ENCODE results near the gene FAM168A.

FAM168A gene

GRCh38 chr11:73367482-73368024 is 230.4 kb downstream of the FAM168A start:
- no peak for DNase-seq (ENCODE audit: low read depth)

- no peak for DNase-seq (ENCODE audit: low read depth)
Measured at GRCh38 chr11:73366953-73367352, 231.0 kb downstream of the FAM168A start.

GRCh38 chr11:73366265-73366610 is 231.7 kb downstream of the FAM168A start:
- no peak for DNase-seq (ENCODE audit: low read depth)

- DNase-seq (ENCODE audit: low read depth) = no peak
Measured at GRCh38 chr11:73365352-73366264, 232.3 kb downstream of the FAM168A start.

- no peak for DNase-seq (ENCODE audit: low read depth)
Measured at GRCh38 chr11:73363147-73363546, 234.8 kb downstream of the FAM168A start.

GRCh38 chr11:73361953-73362776 is 235.7 kb downstream of the FAM168A start:
- no peak for DNase-seq (ENCODE audit: low read depth)

- no peak for DNase-seq (ENCODE audit: low read depth)
Measured at GRCh38 chr11:73360743-73361369, 237.1 kb downstream of the FAM168A start.

- DNase-seq (ENCODE audit: low read depth) = no peak
Measured at GRCh38 chr11:73359930-73360742, 237.8 kb downstream of the FAM168A start.

- DNase-seq (ENCODE audit: low read depth) = no peak
Measured at GRCh38 chr11:73359341-73359740, 238.6 kb downstream of the FAM168A start.

- DNase-seq (ENCODE audit: low read depth) = no peak
Measured at GRCh38 chr11:73358071-73358470, 239.8 kb downstream of the FAM168A start.

GRCh38 chr11:73356979-73357860 is 240.7 kb downstream of the FAM168A start:
- DNase-seq (ENCODE audit: low read depth) = no peak

- no peak for DNase-seq (ENCODE audit: low read depth)
Measured at GRCh38 chr11:73355109-73355508, 242.8 kb downstream of the FAM168A start.

GRCh38 chr11:73353422-73353821 is 244.5 kb downstream of the FAM168A start:
- DNase-seq (ENCODE audit: low read depth) = no peak

GRCh38 chr11:73350908-73351636 is 246.8 kb downstream of the FAM168A start:
- DNase-seq (ENCODE audit: low read depth) = peak; percentile 30
